Measurements from ENCODE around the gene PRAF2. TPM values are rescaled to one million over a fixed set of nuclear protein-coding genes. Genes with fewer than 3 reads are reported as not detected.

Gene PRAF2
- total RNA-seq, 1 donor from 2014 or later: 9.4 TPM

DNA sequence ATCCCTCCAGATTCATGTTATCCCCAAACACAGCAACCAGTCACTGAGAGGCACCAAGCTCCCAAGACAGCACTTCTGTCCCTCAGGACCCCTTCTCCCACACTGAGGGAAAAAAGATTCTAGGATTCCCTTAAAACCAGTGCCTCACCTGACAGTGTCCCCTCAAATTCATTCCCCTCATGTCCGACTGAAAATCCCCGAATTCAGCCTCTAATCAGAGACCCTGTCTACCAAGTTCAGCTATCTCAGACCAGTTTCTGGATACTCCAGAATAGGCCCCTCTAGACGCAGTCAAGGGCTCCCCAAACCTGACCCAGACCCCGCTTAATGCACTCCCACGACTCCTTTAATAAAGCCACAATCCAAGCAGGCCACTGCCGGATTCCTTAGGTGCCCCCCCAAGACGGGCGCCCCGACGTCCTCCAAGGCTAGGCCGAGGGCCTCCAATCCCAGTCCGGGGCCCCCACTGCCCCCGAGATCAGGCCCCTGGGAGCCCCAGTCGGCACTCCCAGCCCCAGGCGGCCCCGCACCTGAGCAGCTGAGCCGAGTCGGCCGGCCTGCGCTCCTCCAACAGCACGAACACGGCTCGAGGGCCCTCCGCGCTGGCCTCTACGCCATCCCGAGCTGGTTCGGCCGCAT lies 31.1 kb downstream of the PRAF2 start:
- no peak for DNase-seq (ENCODE audit: low spot score)

DNA sequence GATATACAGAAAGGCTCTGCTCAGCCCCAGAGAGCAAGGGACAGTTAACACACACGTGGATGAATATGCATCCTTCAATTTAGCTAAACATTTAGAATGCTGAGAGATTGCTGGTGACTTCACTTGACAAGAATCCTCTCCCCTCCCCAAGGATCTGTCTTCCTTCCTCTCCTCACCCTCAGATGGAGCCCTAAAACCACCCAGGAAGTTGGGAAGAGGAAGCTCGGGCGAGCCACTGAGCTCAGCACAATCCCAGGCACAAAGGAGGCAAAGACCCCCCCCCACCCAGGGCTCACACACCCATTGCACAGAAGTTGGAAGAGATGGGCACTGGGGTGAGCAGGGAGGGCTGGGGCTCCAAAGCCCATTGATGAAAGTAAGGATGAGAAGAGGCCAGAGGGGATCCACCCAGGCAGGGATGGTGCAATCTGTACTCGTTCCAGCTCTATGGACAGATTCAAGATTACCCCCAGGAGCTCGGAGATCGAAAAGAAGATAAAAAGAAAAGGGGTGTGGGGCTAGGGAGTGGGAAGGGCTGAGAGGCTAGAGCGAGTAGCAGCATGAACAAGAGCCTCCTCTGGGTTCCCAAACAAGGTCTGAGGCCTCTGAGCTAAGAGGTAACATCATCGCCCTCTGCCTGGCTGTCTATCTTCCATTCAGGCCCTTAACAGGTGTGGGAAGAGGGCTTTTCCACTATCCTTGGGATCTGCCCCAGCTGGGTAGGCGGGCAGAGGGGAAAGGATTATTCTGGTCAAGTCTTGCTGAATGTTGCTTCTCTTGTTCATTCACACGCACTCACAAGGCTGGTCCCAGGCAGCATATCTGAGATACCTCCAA lies 31.8 kb downstream of the PRAF2 start:
- DNase-seq (ENCODE audit: low spot score): peak; percentile 60

- no peak for DNase-seq (ENCODE audit: low spot score)
These were observed 33.3 kb downstream of the PRAF2 start for GRCh38 chrX:49040376-49040955.

- peak; percentile 92 for DNase-seq (ENCODE audit: low spot score)
These were observed 34.0 kb downstream of the PRAF2 start for GRCh38 chrX:49039598-49040375.

- DNase-seq (ENCODE audit: low spot score): no peak
These were observed 35.8 kb downstream of the PRAF2 start for GRCh38 chrX:49037883-49038475.

- no peak for DNase-seq (ENCODE audit: low spot score)
These were observed 43.5 kb downstream of the PRAF2 start for GRCh38 chrX:49030283-49030682.

GRCh38 chrX:49029876-49030275 lies 43.9 kb downstream of the PRAF2 start:
- no peak for DNase-seq (ENCODE audit: low spot score)

Other genes starting within 250 kb of the PRAF2 start
- 5.3 TPM for gene ERAS, start 247.5 kb downstream of the PRAF2 start, total RNA-seq (ENCODE audit: insufficient read depth, low replicate concordance)
- not detected for gene PCSK1N, start 238.4 kb downstream of the PRAF2 start, total RNA-seq (ENCODE audit: insufficient read depth, low replicate concordance)
- 25.3 TPM for gene TIMM17B, start 176.2 kb downstream of the PRAF2 start, total RNA-seq (ENCODE audit: insufficient read depth, low replicate concordance)
- 20.2 TPM for gene PQBP1, start 176.1 kb downstream of the PRAF2 start, total RNA-seq (ENCODE audit: insufficient read depth, low replicate concordance)
- 13.7 TPM for gene SLC35A2, start 162.4 kb downstream of the PRAF2 start, total RNA-seq (ENCODE audit: insufficient read depth, low replicate concordance)
- gene PIM2, start 155.0 kb downstream of the PRAF2 start, total RNA-seq (ENCODE audit: insufficient read depth, low replicate concordance): 7.9 TPM
- gene OTUD5, start 116.4 kb downstream of the PRAF2 start, total RNA-seq (ENCODE audit: insufficient read depth, low replicate concordance): 44.5 TPM
- gene KCND1, start 102.2 kb downstream of the PRAF2 start, total RNA-seq (ENCODE audit: insufficient read depth, low replicate concordance): 1.2 TPM
- 20.2 TPM for gene GRIPAP1, start 71.7 kb downstream of the PRAF2 start, total RNA-seq (ENCODE audit: insufficient read depth, low replicate concordance)
- gene TFE3, start 30.6 kb downstream of the PRAF2 start, total RNA-seq (ENCODE audit: insufficient read depth, low replicate concordance): 22.1 TPM
- gene CCDC120, start 15.0 kb downstream of the PRAF2 start, total RNA-seq (ENCODE audit: insufficient read depth, low replicate concordance): 1.7 TPM
- 13.5 TPM for gene WDR45, start 5.9 kb upstream of the PRAF2 start, total RNA-seq (ENCODE audit: insufficient read depth, low replicate concordance)
- gene GPKOW, start 49.7 kb upstream of the PRAF2 start, total RNA-seq (ENCODE audit: insufficient read depth, low replicate concordance): 11.8 TPM
- gene MAGIX, start 88.8 kb upstream of the PRAF2 start, total RNA-seq (ENCODE audit: insufficient read depth, low replicate concordance): 0.24 TPM
- 28.9 TPM for gene PLP2, start 97.9 kb upstream of the PRAF2 start, total RNA-seq (ENCODE audit: insufficient read depth, low replicate concordance)
- gene PRICKLE3, start 112.4 kb upstream of the PRAF2 start, total RNA-seq (ENCODE audit: insufficient read depth, low replicate concordance): 20.2 TPM
- gene SYP, start 126.2 kb upstream of the PRAF2 start, total RNA-seq (ENCODE audit: insufficient read depth, low replicate concordance): 0.24 TPM
- not detected for gene CACNA1F, start 159.3 kb upstream of the PRAF2 start, total RNA-seq (ENCODE audit: insufficient read depth, low replicate concordance)
- gene CCDC22, start 161.5 kb upstream of the PRAF2 start, total RNA-seq (ENCODE audit: insufficient read depth, low replicate concordance): 4.1 TPM
- gene FOXP3, start 190.7 kb upstream of the PRAF2 start, total RNA-seq (ENCODE audit: insufficient read depth, low replicate concordance): not detected
- gene PPP1R3F, start 195.8 kb upstream of the PRAF2 start, total RNA-seq (ENCODE audit: insufficient read depth, low replicate concordance): 3.9 TPM
- gene GAGE10, start 229.6 kb upstream of the PRAF2 start, total RNA-seq (ENCODE audit: insufficient read depth, low replicate concordance): not detected
- not detected for gene GAGE12J, start 248.0 kb upstream of the PRAF2 start, total RNA-seq (ENCODE audit: insufficient read depth, low replicate concordance)